CD4-positive, alpha-beta T cell treated with Interleukin-15 for 4 hours (primary cell): ENCODE measurements around the gene A2M.

ENCODE experiments used
- DNase-seq: peaks from one replicate; pipeline ENCODE4 v3.0.0-alpha.2; 2020; ENCODE audit warnings: low spot score

The A2M gene

GRCh38 chr12:9073076-9073475 is 42.6 kb downstream of the A2M start:
- no peak for DNase-seq

- no peak for DNase-seq
Observed at GRCh38 chr12:9072481-9073038, 43.2 kb downstream of the A2M start.

GRCh38 chr12:9071969-9072368 is 43.8 kb downstream of the A2M start:
- no peak for DNase-seq

- DNase-seq, result no peak
Observed at GRCh38 chr12:9071518-9071917, 44.2 kb downstream of the A2M start.

GRCh38 chr12:9070351-9070750 is 45.4 kb downstream of the A2M start:
- no peak for DNase-seq

- DNase-seq, result no peak
Observed at GRCh38 chr12:9068600-9068999, 47.1 kb downstream of the A2M start.

- DNase-seq, result no peak
Observed at GRCh38 chr12:9068086-9068485, 47.6 kb downstream of the A2M start.

GRCh38 chr12:9066755-9067423 is 48.8 kb downstream of the A2M start:
- DNase-seq, result no peak

GRCh38 chr12:9066183-9066623 is 49.5 kb downstream of the A2M start:
- DNase-seq, result no peak

GRCh38 chr12:9065607-9065856 is 50.2 kb downstream of the A2M start:
- DNase-seq, result no peak

- DNase-seq, result no peak
Observed at GRCh38 chr12:9064815-9065606, 50.7 kb downstream of the A2M start.

GRCh38 chr12:9064201-9064814 is 51.4 kb downstream of the A2M start:
- DNase-seq, result peak; percentile 45

GRCh38 chr12:9052610-9053009 is 63.1 kb downstream of the A2M start:
- no peak for DNase-seq

- DNase-seq, result no peak
Observed at GRCh38 chr12:9051158-9051550, 64.6 kb downstream of the A2M start.

GRCh38 chr12:9050521-9051157 is 65.1 kb downstream of the A2M start:
- DNase-seq, result no peak

GRCh38 chr12:9049520-9050133 is 66.1 kb downstream of the A2M start:
- DNase-seq, result peak; percentile 68

- no peak for DNase-seq
Observed at GRCh38 chr12:9048930-9049329, 66.8 kb downstream of the A2M start.

- no peak for DNase-seq
Observed at GRCh38 chr12:9047105-9047504, 68.6 kb downstream of the A2M start.

- no peak for DNase-seq
Observed at GRCh38 chr12:9043766-9044165, 72.0 kb downstream of the A2M start.

GRCh38 chr12:9041321-9041720 is 74.4 kb downstream of the A2M start:
- DNase-seq, result no peak

GRCh38 chr12:9040484-9041186 is 75.1 kb downstream of the A2M start:
- DNase-seq, result no peak
